Stimulated activated CD4-positive, alpha-beta T cell treated with anti-CD3 and anti-CD28 coated beads, Interleukin-15, amount 100 ng/mL, for 1 hour (primary cell): ENCODE results near the gene SLC39A7.

ENCODE experiments used
- DNase-seq, 2 donors: peaks; one replicate each; pipeline ENCODE4 v3.0.0-alpha.2; 2020; ENCODE audit warnings: low read depth in 1 of 2, low spot score in 1 of 2

SLC39A7 gene, protein sequence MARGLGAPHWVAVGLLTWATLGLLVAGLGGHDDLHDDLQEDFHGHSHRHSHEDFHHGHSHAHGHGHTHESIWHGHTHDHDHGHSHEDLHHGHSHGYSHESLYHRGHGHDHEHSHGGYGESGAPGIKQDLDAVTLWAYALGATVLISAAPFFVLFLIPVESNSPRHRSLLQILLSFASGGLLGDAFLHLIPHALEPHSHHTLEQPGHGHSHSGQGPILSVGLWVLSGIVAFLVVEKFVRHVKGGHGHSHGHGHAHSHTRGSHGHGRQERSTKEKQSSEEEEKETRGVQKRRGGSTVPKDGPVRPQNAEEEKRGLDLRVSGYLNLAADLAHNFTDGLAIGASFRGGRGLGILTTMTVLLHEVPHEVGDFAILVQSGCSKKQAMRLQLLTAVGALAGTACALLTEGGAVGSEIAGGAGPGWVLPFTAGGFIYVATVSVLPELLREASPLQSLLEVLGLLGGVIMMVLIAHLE

DNA sequence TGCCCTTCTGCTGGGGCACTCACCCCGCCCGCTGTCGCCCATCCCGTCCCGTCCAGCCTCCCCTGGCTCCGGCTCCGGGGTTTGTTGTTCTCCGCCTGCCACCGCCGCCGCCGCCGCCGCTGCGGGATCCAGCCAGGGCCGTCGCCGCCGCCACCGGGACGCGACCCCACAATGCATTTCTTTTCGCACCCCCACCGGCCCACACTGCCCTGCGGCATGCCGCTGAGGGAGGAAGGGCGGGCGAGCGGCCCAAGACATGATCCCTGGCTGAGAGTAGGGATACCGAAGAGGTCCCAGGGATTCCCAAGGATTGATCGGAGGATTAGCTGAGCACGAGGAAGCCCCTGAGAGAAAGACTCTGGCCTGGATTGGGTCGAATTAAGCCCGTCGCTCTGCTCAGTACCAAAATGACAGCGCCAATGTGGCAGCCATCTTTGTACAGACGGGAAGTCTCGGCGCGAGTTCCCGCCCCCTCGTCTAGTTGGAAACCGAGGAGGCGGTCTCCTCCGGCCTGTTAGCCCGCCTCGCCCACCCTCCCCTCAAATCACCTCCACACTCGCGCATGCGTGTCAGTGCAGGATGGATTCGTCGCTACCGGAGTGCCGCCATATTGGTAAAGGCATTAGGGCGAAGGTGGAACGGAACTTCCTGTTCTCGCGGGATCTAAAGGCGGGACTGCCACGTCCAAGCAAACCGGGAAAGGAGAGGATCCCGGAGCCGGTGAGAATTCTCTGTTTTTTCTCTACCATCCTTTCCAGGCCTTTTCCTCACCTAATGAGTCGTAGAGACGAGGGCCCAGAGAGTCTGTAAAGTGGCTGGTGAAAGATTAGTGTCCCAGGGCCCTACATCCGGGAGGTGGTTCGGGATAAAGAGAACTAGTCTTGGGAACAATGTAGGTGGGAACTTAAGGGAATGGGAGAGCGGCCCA lies at the start of gene SLC39A7, which contains the start of gene RXRB:
SLC39A7 (plus strand) TSS at position 649 of the 928 bp plus-strand sequence. CDS start 379 bp downstream, outside the sequence.
RXRB (minus strand) TSS at position 447 of the 928 bp plus-strand sequence; CDS start at position 258, 189 bp downstream.
- DNase-seq: peak; percentile 96 to 98

DNA sequence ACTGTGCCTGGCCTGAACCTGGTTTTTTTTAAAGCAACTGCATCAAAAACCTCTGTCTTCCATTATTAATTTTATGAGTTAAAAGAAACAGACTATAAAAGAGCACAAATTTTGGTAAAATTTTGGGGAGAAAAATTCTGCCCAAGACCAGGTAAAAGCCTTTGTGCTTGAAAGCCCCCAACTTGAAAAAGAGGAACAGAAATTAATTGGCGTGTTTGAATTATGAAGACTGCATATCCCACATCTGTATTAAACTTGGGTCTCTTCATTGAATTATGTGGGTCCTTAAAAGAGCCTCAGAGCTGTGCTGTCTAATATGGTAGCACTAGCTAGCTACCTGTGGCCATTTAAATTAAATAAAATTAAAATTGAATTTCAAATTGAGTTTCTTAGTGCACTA lies 49.6 kb upstream of the SLC39A7 start:
- DNase-seq: no peak

DNA sequence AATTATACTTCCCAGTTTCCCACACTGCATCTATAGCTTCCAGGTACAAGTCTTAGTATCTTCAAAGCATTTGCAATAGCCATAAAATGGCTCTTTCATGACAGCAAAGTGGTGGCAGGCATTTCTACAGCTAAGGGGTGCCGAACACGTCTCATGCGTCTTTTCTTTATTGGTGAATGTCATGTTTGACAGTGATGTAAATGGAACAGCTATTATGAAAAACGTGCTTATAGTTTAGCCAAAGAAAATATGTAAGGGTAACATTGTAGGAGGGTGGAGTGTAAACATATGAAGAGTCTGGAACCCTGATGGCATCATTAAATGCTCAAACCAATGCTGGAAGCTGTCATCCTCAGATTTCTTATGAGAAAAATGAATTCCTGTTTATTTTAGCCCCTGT lies 46.3 kb upstream of the SLC39A7 start:
- no peak for DNase-seq

DNA sequence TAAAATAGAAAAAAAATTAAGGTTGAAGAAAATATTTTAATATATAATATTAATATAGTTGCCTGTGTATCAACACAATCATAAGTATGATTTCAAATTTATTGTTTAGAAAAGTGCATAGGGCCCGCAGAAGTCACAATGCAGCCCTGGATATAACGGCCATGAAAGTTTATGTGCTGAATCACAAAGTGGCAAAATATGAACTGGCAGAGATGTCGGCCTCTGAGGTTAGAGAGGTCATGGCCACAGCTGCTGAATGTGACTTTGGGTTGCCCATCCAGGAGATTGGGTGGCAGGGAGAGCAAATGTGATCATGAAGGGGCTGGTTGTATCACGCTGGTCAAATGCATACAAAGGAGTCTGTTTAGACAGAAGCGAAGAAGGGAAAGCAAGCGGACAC lies 44.1 kb upstream of the SLC39A7 start:
- no peak for DNase-seq

DNA sequence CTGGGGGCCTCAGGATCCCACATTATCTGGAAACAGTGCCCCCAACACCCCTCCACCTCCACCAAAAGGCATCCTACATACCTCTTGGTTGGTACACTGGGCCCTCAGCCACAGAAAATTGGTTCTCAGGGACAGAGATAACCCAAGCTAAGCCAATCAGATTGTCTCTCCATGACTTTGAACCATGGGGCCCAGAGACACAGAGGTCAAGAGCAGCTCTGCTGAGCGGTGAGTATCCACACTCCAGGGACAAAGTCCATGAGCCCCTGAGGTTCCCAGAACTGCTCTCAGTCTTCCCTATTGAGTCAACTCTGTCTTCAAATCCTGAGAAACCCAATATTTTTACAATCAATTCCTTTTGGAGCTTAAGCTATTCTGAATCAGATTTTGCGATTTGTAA lies 43.7 kb upstream of the SLC39A7 start:
- no peak for DNase-seq

DNA sequence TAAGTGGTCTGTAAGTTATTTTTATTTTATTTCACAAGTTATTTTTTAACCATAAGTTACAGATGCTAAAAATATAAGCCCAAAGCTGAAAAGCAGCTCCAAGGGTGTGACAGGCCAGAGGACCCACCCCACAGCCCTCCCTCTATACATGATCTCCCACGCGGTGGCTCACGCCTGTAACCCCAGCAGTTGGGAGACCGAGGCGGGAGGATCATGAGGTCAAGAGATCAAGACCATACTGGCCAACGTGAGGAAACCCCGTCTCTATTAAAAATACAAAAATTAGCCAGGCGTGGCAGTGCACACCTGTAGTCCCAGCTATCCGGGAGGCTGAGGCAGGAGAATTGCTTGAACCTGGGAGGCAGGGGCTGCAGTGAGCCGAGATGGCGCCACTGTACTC lies 40.6 kb upstream of the SLC39A7 start:
- no peak for DNase-seq

DNA sequence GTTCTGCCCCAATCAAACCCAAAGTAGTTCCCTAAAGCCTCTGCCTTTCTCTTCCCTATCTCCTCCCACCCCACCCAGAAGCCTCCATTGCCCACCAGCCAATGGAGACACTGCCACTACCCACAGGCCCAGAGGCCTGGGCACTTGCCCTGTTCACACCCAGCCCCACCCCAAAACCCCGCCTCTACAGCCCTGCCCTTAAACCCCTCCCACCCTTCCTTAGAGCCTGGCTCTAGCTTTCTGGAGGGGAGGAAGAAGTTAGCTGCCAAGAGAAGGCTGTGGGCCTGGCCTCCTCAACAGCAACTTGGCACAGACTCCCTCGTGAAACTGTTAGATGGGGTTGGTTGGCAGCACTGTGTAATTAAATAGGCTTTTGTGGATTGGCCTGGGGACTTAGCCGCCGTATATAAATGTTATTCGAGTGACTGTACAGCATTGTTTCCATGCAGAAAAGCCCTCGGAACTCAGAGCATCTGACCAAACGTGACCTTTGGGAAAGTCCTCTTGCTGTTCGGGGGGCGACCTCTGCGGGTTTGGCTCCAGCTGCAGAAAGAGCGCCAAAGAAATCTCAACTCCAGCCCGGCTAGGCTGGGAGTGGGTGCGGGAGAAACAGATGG lies 39.8 kb upstream of the SLC39A7 start:
- no peak for DNase-seq

DNA sequence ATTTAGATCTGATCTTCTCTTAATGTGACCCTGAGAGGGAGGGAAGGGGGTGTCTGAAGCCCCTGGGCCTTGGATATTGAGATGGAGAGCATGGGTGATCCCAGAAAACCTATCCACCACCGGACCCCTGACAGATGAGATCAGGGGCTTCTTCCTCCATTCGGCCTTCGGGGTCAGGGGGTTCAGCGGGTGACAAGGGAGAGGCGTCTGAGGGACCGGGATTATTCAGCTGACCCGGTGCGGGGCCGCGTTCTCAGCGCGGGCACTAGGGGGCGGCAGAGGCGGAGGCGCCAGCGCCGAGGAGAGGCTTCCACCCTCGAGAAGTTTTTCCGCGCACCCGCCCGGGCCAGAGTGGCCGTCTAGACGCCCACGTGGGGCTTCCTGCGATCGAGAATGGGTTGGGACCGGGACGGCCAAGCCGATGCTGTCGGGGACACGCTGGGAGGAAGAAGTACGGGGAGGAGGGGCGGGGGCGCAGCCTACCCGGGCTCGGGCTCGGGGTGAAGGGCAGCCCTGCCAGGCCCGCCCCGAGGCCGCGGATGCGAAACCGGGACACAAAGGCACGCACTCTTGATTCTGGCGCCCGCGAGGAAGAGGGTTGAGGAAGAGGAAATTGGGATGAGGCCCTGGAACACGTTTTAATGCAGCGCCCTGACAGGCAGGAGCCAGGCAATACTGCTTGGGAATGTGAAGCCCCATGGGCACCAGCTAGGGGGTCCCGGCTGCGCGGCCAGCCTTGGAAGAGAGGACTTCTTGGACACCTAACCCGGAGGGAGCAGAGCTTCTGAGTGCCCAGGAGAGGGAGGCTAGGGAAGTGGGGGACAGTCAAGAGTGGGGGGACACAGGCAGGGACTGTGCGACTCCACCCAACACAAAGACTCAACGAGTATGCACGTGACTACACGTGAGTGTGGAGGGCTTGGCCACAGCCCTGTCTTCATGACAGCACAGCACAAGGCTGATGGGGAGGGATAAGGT lies 39.0 kb upstream of the SLC39A7 start:
- peak; percentile 78 for DNase-seq

DNA sequence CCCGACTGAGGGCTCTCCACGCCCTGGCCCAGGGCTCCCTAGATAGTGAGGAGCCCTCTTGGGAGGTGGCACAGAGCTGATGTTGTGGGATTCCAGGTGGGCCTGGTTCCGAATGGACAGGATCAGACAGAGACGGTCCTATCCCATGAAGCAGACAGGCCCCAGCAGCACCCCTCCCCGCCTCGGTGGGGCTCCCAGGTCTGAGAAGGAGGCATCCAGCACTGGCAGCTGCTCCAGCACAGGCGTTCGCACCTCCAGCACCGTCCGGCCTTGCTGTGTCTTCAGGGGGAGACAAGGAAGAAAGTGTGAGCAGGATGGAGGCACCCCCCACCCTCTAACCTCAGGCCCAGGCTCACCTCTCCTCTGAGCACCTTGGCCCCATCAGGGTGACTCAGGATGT lies 37.1 kb upstream of the SLC39A7 start:
- no peak for DNase-seq

DNA sequence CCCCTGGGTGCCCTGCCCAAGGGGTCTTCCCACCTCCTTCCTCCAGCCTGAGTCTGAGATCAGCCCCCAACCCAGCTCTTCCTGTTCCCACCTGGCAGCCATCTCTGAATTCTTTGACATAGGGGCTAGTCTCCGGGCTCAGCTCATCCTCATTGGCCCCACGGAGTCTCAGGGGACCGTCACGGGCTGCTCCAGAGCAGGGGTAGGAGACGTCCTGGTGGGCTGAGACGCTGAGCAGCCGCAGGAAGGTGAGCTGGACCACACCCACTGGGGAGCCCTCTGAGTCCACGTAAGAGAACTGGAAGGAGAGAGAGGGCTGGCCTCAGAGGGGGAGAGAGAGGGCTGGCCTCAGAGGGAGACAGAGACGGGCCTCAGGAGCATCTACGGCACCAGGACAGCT lies 36.5 kb upstream of the SLC39A7 start:
- no peak for DNase-seq

DNA sequence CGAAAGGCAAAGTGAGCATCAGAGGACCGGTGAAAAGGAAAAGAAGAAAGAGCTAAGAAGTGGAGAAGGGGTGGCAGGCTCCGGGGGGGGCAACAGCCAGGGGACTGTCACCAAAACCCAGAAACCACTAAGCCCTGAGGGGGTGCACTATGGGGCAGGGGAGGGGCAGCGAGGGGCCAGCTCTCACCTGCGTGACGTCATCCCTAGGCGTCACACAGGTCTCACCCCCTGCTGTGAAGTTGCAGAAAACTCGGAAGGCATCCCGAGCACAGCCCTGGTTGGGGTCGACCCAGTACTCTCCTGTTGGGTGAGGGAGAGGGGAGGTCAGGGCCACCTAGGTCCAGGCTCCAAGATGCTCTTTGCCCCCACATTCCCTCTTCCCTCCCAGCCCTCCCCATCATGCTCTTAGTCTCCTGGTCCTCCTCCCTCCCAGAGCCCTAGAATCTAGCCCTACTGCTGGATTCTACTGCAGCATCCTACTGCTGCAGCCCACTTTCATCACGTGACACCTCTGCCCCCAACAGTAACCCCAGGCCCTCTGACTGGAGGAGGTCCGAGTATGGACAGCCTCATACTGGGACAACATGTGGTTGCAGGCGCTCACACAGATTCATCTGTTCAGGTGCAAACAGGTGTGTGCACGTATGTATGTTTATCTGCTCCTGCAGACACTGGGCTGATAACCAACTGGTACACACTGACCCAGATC lies 35.8 kb upstream of the SLC39A7 start:
- no peak for DNase-seq

DNA sequence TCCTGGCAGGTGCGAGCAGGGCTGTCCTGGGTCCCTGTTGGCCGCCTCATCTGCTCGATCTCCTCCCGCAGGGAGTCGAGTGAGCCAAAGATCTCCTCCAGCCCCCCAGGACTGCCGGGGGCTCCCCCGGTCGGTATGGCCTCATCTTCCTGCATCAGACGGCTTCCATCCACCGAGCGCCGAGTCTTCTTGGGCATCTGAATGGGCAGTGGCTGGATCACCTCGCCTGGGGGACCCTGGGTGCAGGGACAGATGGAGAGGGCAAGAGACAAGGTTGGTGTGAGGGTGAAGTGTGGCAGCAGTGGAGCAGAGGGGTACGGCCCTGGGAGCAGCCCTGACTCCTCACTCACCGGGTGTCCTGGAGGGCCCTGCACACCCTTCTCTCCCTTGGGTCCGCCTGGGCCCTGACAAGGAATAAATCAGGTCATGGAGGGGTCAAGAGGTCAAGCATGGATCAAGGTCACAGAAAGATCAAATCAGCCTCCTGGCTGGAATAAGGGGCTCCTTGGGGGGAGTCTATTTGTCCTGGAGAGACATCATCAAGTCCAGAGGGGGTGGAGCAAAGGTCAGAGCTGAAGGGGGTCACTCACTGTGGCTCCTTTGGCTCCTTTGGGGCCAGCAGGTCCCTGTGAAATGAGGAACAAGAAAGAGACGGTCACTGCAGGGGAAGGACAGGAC lies 34.9 kb upstream of the SLC39A7 start:
- no peak for DNase-seq

DNA sequence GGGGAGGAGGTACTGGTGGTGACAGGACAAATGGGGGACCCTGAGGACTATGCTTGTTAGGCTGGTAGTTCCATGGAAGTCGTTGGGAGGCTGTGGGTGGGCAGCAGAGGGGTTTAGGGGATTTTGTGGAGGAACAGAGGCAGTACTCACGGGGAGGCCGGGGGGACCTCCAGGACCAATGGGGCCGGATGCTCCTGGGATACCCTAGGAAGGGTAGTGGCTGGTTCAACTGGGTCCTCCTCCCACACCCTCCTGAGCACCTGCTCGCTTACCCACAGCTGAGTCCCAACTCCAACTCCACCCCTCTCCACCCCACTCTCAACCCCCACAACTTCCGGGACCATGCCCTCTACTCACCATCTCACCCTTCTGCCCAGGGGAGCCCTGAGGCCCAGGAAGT lies 34.3 kb upstream of the SLC39A7 start:
- no peak for DNase-seq

DNA sequence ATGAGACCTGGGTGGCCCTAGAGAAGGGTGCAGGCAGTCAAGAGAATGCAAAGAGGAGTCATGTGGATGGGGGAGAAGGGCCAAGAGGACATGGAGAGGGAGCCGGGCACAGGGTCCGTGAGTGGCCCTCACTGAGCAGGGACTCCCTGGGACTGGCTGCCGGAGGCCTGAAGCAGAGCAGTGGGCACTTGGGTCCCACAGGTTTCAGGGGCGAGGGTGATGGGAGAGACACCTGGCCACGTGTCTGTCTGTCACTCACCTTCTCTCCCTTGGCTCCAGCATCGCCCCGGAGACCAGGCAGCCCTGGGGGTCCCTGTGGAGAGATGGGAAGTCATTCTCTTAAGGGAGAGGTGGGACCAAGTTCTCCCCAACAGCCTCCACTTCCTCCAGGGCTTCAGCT lies 33.9 kb upstream of the SLC39A7 start:
- no peak for DNase-seq

DNA sequence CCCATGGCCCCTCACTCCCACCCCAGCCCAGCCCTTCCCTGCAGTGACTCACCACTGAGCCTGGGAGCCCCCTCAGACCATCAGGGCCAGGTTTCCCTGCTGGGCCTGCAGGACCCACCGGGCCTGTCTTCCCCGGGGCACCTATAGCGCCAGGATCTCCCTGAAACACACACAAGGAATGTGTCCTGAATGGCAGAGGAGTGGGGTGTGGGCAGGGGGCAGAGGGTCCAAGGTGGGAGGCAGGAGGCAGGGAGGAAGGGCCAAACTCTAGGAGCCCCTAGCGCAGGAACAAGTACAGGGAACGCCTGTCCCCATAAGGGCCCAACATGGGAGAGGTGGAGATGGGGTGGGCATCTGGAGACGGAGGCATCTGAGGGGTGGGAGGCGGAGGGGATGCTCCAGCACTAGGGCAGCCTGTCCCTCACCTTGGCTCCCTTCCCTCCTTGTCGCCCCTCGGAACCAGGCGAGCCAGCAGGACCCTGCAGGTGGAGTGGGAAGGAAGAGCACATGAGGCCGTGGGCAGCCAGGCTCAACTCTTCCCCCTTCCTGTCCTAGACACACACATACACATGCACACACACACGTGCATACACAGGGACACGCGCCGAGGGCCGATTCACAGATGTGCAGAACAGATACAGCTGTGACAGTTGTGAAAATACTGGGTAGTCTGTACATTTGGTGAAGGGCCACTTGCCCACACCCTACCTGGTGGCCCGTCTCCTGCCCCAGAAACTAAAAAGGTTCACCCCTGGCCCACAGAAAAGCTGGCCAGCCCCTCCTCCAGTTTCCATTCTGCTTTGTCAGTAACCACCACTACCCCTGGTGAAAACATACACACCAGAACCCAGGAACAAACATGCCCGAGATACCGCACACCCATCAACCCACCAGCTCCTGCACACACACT lies 33.0 kb upstream of the SLC39A7 start:
- no peak for DNase-seq

DNA sequence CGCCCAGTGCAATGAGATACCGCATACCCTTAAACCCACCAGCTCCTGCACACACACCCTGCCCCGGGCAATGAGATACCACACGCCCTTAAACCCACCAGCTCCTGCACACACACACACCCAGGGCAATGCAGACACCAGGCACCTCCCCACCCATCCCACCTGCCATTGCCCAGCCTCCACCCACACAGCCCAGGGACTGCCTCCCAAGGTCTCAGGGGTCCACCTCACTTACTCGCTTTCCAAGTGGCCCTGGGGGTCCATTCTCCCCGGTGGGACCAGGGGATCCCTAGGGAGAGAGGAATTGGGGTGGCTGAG lies 32.4 kb upstream of the SLC39A7 start:
- no peak for DNase-seq

DNA sequence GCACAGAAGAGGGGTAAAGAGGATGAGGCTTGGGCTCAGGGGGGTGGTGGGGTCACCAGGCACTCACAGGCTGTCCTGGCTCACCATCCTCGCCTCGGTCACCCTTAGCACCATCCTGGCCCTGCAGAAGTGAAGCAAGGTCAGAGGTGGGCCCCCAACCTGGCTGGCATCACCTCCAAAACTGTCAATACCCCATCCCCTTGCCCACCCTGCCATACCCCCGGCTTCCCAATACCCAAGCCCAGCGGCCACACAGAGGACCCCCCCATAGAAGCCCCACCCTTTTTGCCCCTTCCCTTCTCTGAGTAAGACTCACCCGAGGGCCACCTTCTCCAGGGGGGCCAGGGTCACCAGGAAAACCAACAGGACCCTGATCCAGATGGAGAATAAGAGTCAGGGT lies 32.0 kb upstream of the SLC39A7 start:
- DNase-seq: no peak
